Fibroblast of skin of right biceps (primary cell): ENCODE data around the gene CCDC201.

Experiments used
- DNase-seq: peaks from one replicate; pipeline ENCODE4 v3.0.0-alpha.2; 2013

CCDC201 gene

GRCh38 chr7:45892407-45893035 is 19.6 kb upstream of the CCDC201 start:
- no peak for DNase-seq

DNA sequence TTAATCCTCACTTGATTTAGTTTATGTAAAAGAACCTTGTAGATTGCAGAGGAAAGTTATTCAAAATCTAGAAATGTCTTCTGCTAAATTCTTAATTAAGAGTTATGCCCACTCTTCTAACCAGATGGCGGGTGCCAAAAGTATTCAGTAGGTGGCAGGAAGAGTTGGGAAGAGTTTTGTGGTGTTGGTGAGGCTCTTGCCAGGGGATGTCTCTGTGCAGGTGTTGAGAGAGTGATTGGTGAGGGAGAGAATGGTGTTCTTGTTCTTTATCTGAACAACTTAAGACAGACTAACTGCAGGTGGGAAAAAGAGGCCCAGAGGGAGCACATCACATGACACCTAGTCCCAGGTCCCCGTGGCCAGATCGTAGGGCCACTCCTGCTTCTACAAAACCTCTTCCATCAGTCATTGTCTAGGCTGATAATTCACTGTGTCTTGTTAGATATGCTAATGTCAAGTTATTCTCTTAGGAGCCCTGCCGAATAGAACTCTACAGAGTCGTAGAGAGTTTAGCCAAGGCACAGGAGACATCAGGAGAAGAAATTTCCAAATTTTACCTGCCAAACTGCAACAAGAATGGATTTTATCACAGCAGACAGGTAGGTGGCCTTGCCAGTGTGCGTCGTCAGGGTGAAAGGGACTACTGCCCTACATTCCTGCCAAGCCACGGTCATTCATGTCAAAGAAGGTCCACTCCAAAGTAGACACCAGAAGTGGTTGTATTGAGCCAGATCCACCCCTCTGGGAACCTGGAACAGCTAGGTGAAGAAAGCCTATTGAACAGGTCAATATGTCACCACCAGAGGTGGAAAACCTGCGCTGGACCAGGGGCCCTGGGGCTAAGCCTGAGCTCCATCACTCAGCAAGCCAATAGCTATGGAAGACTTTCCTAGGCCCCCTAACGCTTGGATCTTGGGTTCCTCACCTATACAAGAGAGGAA is 18.9 kb upstream of the CCDC201 start:
- DNase-seq, result no peak

DNA sequence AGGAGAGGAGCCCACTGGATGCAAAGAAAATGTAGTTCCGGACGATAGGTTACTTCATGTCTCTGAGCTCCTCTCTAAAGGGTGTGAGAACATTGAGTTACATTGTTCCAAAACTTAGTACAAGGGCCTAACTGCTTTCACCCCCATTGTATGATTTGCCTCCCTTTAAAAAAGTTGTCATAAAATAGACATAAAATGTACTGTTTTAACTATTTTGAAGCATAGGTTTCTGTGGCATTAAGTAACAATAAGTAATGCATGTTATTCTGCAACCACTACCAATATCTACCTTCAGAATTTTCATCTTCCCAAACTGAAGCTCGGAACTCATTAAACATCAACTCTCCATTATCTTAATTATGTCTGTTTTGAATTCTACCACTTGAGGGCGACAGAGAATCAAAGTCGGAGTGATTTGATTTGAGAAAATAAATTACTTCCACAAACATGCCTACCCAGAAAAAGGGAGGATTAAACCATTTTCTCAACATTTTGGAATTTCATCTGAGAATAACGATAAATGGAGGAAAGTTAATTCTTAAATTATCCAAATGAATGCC is 18.1 kb upstream of the CCDC201 start:
- DNase-seq, result peak; percentile 63

- no peak for DNase-seq
These were observed 17.4 kb upstream of the CCDC201 start for GRCh38 chr7:45890125-45890901.

DNA sequence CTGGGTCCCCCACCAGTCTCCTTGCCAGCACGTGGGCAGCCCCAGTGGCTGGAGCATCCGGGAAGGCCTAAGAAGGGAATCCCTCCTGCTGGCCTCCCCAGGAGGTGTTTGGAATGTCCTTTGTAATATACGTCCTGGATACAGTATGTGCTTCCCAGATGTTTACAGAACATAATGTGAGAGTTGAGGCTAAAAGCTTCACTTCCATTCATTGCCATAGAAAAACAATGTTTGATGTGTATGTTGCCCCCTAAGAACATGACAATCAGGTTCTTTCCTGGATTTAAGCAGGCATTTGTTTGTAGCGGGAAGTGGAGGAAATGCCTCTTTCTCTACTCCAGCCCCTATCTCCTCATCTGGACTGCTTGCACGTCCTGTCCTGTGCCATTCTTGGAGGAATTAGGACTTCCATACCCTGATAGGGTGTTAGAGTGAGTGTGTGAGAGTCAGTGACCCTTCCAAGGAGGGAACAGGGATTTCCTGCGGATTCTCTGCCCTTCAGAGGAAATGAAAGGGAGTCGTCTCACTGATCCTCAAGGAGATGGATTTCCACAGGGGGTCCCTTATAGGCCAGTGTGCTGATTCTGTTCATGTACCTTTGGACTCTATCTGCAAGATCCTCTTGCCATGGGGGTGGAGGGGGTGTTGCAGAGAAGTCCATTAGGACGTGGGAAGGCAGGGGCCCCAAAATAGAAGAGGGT is 16.6 kb upstream of the CCDC201 start:
- DNase-seq, result no peak

GRCh38 chr7:45888993-45889366 is 16.1 kb upstream of the CCDC201 start:
- no peak for DNase-seq

DNA sequence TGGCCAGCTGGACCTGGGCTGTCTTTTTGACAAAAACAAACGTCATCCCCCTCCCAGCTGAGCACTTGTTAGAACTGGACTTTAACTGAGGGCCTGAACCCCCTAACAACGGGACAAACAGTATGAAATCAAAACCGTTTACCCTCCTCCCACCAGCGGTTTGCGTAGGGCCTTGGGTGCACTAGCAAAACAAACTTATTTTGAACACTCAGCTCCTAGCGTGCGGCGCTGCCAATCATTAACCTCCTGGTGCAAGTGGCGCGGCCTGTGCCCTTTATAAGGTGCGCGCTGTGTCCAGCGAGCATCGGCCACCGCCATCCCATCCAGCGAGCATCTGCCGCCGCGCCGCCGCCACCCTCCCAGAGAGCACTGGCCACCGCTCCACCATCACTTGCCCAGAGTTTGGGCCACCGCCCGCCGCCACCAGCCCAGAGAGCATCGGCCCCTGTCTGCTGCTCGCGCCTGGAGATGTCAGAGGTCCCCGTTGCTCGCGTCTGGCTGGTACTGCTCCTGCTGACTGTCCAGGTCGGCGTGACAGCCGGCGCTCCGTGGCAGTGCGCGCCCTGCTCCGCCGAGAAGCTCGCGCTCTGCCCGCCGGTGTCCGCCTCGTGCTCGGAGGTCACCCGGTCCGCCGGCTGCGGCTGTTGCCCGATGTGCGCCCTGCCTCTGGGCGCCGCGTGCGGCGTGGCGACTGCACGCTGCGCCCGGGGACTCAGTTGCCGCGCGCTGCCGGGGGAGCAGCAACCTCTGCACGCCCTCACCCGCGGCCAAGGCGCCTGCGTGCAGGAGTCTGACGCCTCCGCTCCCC is 15.5 kb upstream of the CCDC201 start, which contains the start of gene IGFBP1:
Gene IGFBP1 (plus strand): TSS at position 304 of the 808 bp plus-strand sequence. CDS start 165 bp downstream, at position 469.
- DNase-seq, result no peak

DNA sequence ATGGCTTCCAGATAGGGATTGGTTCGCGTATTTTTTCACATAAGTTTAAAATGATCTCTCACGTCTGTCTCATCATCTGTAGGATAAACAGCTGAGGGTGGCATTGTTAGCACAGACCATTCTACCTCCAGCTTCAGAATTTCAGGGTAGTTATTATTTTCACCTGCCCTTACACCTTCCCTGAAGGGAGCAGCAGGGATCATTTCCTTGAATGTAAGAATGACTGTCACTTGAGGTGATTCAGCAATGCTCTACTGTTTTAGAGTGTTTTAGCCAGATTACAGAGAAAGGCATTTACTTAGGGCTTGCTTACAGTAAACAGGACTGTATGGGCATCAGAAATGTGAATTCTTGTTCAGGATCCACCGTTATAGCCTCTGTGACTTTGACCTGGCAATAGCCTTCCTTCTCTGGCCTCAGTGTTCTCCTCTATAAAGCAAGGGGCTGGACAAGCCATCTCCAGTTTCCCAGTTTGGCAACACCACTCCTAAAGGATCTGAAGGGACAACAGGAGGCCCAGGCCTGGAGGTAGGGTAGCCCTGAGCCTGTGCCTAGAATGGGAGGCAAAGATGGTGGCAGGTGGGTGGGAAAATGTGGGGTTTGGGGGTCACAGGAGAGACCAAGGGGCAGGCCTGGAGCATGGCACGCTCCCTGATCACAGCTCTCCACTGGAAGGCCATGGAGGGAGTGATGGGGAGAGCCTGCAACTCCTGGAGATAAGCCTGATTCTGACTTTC is 14.2 kb upstream of the CCDC201 start:
- DNase-seq, result no peak

- DNase-seq, result no peak
These were observed 12.5 kb upstream of the CCDC201 start for GRCh38 chr7:45885264-45885882.

DNA sequence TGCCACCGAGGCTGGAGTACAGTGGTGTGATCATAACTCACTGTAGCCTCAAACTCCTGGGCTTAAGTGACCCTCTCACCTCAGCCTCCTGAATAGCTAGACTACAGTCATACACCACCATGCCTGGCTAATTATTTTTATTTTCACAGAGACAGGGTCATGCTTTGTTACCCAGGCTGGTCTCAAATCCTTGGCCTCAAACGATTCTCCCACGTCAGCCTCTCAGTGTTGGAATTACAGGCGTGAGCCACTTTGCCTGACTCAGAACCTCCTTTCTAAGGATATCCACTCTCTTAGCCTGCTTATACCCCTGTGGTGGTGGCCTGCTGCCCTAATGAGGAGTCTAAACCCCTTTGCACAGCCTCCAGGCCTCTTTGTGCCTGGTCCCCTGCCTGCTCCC is 11.3 kb upstream of the CCDC201 start:
- no peak for DNase-seq

DNA sequence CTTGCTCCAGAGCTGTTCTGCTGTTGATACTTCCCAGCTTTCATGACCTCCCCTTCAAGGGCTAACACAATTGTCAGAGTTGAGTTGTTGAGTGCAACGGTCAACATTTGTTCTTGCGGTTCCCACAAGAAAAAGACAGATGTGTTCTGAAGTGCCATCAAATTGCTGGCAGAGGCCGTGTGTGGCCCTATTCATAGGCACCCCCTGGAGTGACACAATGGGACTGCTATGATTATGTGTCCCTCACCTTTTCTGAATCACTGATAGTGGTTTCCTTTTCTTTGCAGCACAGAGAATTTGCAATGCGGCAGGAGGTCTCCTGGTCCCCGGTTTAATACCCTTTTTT is 9.6 kb upstream of the CCDC201 start:
- no peak for DNase-seq

GRCh38 chr7:45881759-45882464 is 9.0 kb upstream of the CCDC201 start:
- DNase-seq, result peak; percentile 44

DNA sequence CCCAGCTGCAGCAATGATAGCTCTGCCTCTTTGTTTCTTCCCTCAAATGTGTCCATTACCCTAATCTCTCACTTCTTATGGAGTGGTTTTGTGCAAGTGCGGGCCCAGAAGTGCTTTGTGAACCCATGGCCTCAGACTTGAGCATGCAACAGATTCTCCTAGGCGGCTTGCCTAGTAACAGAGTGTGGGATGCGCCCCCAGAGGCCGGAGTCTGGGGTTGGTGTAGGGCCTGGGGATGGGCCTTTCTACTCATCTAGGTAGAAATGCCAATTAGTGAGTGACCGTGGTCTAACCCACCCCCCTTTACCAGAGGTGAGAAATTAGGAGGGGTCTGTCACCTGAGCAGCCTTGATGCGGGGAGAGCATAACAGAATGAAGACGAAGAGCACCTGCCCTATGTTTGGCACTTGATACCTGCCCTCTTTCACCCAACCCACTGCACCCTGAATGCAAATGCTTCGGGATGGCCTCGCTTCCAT is 8.4 kb upstream of the CCDC201 start:
- no peak for DNase-seq

GRCh38 chr7:45880433-45880860 is 7.6 kb upstream of the CCDC201 start:
- no peak for DNase-seq

- DNase-seq, result no peak
These were observed 5.7 kb upstream of the CCDC201 start for GRCh38 chr7:45878457-45879144.

DNA sequence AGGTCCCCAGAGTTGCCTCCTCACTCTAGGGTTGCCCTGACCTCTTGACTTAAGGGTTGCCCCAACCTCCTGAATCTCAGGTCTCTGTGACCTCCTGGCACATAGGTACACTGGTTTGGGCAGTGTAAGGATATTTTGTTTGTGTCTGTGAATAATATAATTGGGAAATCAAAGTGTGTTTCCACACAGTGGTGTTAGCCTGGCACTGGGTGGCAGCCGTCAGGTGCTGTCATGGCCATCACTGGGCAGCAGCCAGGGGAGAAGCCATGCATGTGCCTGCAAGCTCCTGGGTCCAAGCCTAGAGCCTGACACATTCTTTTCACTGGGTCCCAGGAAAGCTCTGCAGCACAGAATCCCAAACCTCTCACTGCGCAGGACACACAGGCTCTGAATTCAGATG is 3.6 kb upstream of the CCDC201 start:
- no peak for DNase-seq

DNA sequence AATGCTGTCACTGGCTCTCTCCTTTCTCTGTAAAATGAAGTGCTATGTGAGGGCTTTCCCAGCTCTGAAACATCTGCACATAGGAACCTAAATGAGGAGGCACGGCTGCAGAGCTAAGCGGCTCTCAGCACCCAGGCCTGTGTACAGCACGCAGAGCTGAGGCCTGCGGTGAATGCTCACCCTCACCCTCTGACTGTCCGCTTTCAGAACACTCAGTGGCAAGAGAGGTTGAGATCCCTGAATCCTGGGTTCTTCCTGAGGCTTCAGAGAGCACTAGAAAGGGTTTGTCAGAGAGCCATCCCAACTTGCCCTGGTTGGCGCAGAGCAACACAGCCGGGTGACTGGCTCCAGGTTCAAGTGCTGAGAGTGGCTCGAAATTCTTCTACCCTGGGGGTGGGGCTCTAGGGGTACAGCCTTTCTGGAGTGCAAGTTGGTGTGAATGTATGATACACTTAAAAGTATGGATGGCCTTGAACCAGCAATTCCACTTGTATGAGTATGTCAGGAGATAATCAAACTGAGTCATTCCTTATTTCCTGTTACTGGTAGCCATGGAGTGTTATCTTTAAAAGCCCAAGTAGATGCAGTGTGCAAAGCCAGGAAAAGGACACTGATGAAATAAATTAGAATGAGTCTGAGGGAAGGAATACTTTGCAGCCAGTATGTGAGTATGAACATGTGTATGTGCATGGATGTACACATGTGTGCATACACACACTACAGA is 1.7 kb upstream of the CCDC201 start:
- peak; percentile 92 for DNase-seq

DNA sequence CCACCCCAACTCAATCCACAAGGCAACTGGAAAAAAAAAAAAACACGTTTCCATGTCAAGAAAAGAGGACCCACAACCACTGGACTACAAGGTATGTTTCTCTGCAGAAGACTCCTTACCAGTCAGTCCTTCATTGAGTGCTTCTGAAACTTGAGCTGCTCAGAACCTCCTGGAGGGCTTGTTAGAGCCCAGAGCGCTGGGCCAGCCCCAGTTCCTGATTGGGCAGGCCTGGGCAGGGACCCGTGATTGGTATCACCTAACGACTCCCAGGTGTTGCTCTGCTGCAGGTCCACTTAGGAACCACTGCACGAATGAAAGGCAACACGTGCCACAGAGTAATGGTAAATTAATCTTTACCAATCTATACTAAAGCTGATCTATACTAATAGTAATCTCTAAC is 473 bp upstream of the CCDC201 start:
- DNase-seq, result no peak
